GM23248 (cell line): ENCODE measurements around the gene HOOK2. TPM values are rescaled to one million over a fixed set of nuclear protein-coding genes. Genes with fewer than 3 reads are reported as not detected.
"Not testable (repeated sequence)": the region's sequence is repeated elsewhere in the genome, so short reads cannot be mapped to it uniquely, and the experiment has no call there.

Source experiments
- DNase-seq: peaks from one replicate; pipeline ENCODE4 v3.0.0-alpha.2; 2015
- H2AFZ ChIP-seq: fragments of 200-600 bp; sonication (generic); 2 replicates; pipeline ENCODE4 v1.6.1; 2016; ENCODE audit warnings: antibody characterized with exemption
- H3F3A ChIP-seq: fragments of 200-600 bp; sonication (generic); 2 replicates; pipeline ENCODE4 v1.6.1; 2016; ENCODE audit warnings: mild to moderate bottlenecking, antibody characterized with exemption, mixed run types; ENCODE audit not compliant: insufficient read depth
- H3K27ac ChIP-seq: fragments of 200-600 bp; sonication (generic); 2 replicates; pipeline ENCODE4 v1.5.1; 2016; ENCODE audit warnings: mild to moderate bottlenecking
- H3K27me3 ChIP-seq: fragments of 200-600 bp; sonication (generic); replicated peaks from 2 replicates; pipeline ENCODE4 v1.6.1; 2016; ENCODE audit warnings: mild to moderate bottlenecking; ENCODE audit not compliant: insufficient read depth
- H3K36me3 ChIP-seq: fragments of 200-600 bp; sonication (generic); 2 replicates; pipeline ENCODE4 v1.6.1; 2016; ENCODE audit warnings: low read depth, mild to moderate bottlenecking
- H3K4me1 ChIP-seq: fragments of 200-600 bp; sonication (generic); 2 replicates; pipeline ENCODE4 v1.6.1; 2016; ENCODE audit warnings: mild to moderate bottlenecking; ENCODE audit not compliant: insufficient read depth
- H3K4me2 ChIP-seq: fragments of 200-600 bp; sonication (generic); one replicate; pipeline ENCODE4 v1.6.1; 2016; ENCODE audit warnings: mild to moderate bottlenecking; ENCODE audit not compliant: unreplicated experiment
- H3K4me3 ChIP-seq: fragments of 200-600 bp; sonication (generic); 2 replicates; pipeline ENCODE4 v1.5.1; 2016; ENCODE audit warnings: mild to moderate bottlenecking
- H3K79me2 ChIP-seq: fragments of 200-600 bp; sonication (generic); 2 replicates; pipeline ENCODE4 v1.6.1; 2016; ENCODE audit warnings: mild to moderate bottlenecking; ENCODE audit not compliant: insufficient read depth
- H3K9ac ChIP-seq: fragments of 200-600 bp; sonication (generic); 2 replicates; pipeline ENCODE4 v1.6.1; 2016; ENCODE audit warnings: mild to moderate bottlenecking
- H3K9me2 ChIP-seq: fragments of 200-600 bp; sonication (generic); 2 replicates; pipeline ENCODE4 v1.6.1; 2016; ENCODE audit warnings: mixed run types, mild to moderate bottlenecking, moderate library complexity; ENCODE audit not compliant: insufficient read depth
- H3K9me3 ChIP-seq: fragments of 200-600 bp; sonication (generic); one replicate; pipeline ENCODE4 v1.6.1; 2017; ENCODE audit warnings: low read depth
- H4K20me1 ChIP-seq: fragments of 200-600 bp; sonication (generic); 2 replicates; pipeline ENCODE4 v1.6.0; 2016; ENCODE audit not compliant: insufficient read depth
- EZH2 ChIP-seq: fragments of 200-600 bp; sonication (generic); IDR thresholded peaks from 2 replicates; pipeline ENCODE4 v1.6.1; 2018; ENCODE audit warnings: antibody characterized with exemption, mild to moderate bottlenecking; ENCODE audit not compliant: insufficient read depth, poor library complexity, severe bottlenecking
- EZH2phosphoT487 ChIP-seq: fragments of 200-600 bp; sonication (generic); IDR thresholded peaks from 2 replicates; pipeline ENCODE4 v1.6.1; 2018; ENCODE audit warnings: antibody characterized with exemption, moderate library complexity, mild to moderate bottlenecking, low read depth; ENCODE audit not compliant: insufficient read depth
- WGBS, 2 experiments: methylation state at CpG; one replicate each; pipeline ENCODE4 v1.1.6; 2015 to 2017; ENCODE audit warnings: low lambda C conversion rate in 2 of 2, low coverage in 1 of 2; ENCODE audit errors: missing lambda C conversion rate in 2 of 2; 5-methylcytosine and 5-hydroxymethylcytosine counted together
- in situ Hi-C: fragments of 300-500 bp; cut with MboI; formaldehyde crosslinking; loops from 2 replicates; pipeline ENCODE4 v1.15.0; 2020
- polyA plus RNA-seq: library from polyadenylated mRNA; unstranded; fragments of >200 nt; fragmentation: Nextera tagmentation; extraction: Ambion mirVana; gene quantifications from 2 replicates; pipeline ENCODE4 v1.2.1, GENCODE V29; 2016
- total RNA-seq: library from RNA; depleted of rRNA; stranded (reverse); fragments of >200 nt; shearing (Covaris generic); gene quantifications from 2 replicates; pipeline ENCODE4 v1.2.3, GENCODE V29; 2014

Gene HOOK2
- total and polyA plus RNA-seq, 2 experiments from 2014 or later = 11.8 to 17.1 TPM

DNA sequence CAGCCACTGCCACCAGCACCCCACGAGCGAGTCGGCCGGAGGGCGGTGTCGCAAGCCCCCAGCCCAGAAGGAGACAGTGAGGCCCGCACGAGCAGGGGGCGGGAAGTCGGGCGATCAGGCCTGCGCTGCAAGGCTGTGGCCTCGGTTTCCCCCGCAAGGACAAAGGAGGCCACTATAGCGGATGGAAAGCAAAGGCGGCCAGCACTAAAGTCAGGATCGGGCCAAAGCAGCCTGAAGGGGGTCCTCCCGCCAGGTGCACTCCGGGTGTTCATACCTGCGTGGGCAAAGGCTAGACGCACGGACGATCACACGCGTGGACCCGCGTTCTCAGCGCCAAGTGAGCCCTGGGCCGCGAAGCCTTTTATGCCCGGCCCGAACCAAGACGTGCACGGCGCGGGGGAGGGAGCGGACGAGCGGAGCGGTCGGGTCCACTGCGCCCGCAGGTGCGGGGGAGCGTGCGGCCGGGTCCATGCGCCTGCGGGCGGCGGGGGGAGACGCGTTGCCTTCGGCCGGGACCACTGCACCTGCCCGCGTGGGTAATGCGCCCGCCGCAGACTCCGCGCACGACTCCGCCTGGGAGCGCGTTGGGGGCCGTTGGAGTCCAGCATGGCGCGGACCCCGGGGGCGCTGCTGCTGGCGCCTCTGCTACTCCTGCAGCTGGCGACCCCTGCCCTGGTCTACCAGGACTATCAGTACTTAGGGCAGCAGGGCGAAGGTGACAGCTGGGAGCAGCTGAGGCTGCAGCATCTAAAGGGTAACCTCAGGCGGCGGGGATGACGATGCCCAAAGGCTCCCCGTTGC, 26.3 kb upstream of the HOOK2 start, which contains the start of the genes PRDX2 and THSD8:
TSS of gene PRDX2 (minus strand) at position 335 of the 801 bp plus-strand sequence. CDS start 539 bp downstream, outside the sequence.
TSS of gene THSD8 (plus strand) at position 604 of the 801 bp plus-strand sequence. CDS start at position 607, 3 bp downstream.
- H3K9me2 ChIP-seq = no peaks in the 10 kb centered on the region
- no peaks in the 10 kb centered on the region for H3K4me1 ChIP-seq
- in situ Hi-C loops = no loop called here
- H3K4me3 ChIP-seq = peak within 1 kb of the TSS; percentile 83
- H3K27ac ChIP-seq = no peak within 1 kb of the TSS
- WGBS, 2 experiments = 1% methylated on average over 62 to 66 of the region's 78 CpGs
- H3K27me3 ChIP-seq = no peaks in the 10 kb centered on the region
- peaks cover 1% of the 10 kb centered on the region; the same call in 1 of the 2 replicates for H3K79me2 ChIP-seq
- no peaks in the 10 kb centered on the region for H3K36me3 ChIP-seq
- H3K4me2 ChIP-seq = peak within 1 kb of the TSS; percentile 95
- no peaks in the 10 kb centered on the region for H3K9me3 ChIP-seq
- peak within 1 kb of the TSS; percentile 83 for H3K9ac ChIP-seq
- 0 out of 2 replicates have a peak, but pooled peaks cover 13% of the 10 kb centered on the region for H3F3A ChIP-seq
- TF ChIP-seq EZH2phosphoT487 = no peak
- no peak for TF ChIP-seq EZH2
- H4K20me1 ChIP-seq = no peaks in the 10 kb centered on the region
- DNase-seq = peak; percentile 86
- peak within 1 kb of the TSS; percentile 92 for H2AFZ ChIP-seq

DNA sequence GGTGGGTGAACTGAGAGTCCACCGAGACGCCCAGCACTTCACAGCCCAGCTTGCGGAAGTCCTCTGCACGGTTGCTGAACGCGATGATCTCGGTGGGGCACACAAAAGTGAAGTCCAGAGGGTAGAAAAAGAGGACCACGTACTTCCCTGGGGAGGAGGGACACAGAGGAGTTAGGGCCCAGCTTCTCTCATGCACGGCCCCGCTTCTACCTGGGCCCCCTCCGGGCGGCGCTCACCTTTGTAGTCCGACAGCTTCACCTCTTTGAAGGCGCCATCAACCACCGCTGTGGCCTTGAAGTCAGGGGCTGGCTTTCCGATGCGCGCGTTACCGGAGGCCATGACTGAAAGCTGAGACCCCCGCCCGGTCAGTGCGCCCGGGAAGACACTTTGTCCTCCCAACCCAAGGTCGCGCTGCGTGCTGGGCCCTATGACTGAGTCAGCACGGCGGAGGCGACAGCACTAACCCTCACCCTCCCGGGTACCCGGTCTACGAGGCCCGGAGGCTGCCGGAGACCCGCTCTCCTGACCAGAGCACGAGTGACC, 25.6 kb upstream of the HOOK2 start:
- Histone ChIP-seq H3K27me3 (no peaks in the 10 kb centered on the region), H3K27ac (no peak overlapping the region), H3K9me3 (no peaks in the 10 kb centered on the region), H3K4me1 (peaks cover 4% of the 10 kb centered on the region; the same call in 1 of the 2 replicates), H3K4me3 (peak overlapping the region; percentile 83), H3F3A (peaks cover 17% of the 10 kb centered on the region; the same call in 1 of the 2 replicates), H3K36me3 (no peaks in the 10 kb centered on the region), H3K79me2 (no peaks in the 10 kb centered on the region; the same call in 1 of the 2 replicates), H3K4me2 (peak overlapping the region; percentile 95), H3K9ac (peak overlapping the region; percentile 83), H3K9me2 (no peaks in the 10 kb centered on the region), H2AFZ (peak overlapping the region; percentile 92), H4K20me1 (no peaks in the 10 kb centered on the region)
- in situ Hi-C loops = no loop called here
- peak; percentile 47 for DNase-seq
- 11 to 14% methylated on average over 38 of the region's 38 CpGs for WGBS, 2 experiments
- TF ChIP-seq EZH2 = no peak
- TF ChIP-seq EZH2phosphoT487 = no peak

DNA sequence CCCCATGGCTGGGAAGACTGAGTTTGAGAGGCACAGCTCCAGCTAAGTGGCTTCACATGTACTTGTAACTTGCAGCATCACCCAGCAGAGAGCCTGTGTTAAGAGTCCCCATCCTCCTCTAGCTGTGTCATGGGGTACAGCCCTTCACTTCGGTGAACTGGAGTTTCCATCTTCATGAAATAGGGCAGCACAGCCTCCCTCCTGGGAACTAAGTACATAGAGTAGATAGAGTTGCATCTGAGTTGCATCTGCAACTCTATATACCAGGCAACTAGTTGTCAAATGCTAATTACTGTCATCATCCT, 25.1 kb upstream of the HOOK2 start:
- 0 out of 2 replicates have a peak overlapping the region, but pooled peaks have one; percentile 92 for H2AFZ ChIP-seq
- no peaks in the 10 kb centered on the region for H4K20me1 ChIP-seq
- H3K4me2 ChIP-seq = peak overlapping the region; percentile 95
- DNase-seq = peak; percentile 30
- no peaks in the 10 kb centered on the region for H3K36me3 ChIP-seq
- H3K4me1 ChIP-seq = peaks cover 5% of the 10 kb centered on the region; the same call in 1 of the 2 replicates
- no peak overlapping the region for H3K27ac ChIP-seq
- H3F3A ChIP-seq = peaks cover 21% of the 10 kb centered on the region; the same call in 1 of the 2 replicates
- WGBS, 2 experiments = 93 to 100% methylated on average over 1 of the region's 1 CpG
- H3K9me2 ChIP-seq = no peaks in the 10 kb centered on the region
- no peaks in the 10 kb centered on the region for H3K27me3 ChIP-seq
- peak overlapping the region; percentile 83 for H3K4me3 ChIP-seq
- no peaks in the 10 kb centered on the region; the same call in 1 of the 2 replicates for H3K79me2 ChIP-seq
- no peaks in the 10 kb centered on the region for H3K9me3 ChIP-seq
- TF ChIP-seq EZH2 (no peak), EZH2phosphoT487 (no peak)
- peak overlapping the region; percentile 83 for H3K9ac ChIP-seq
- in situ Hi-C loops = no loop called here

DNA sequence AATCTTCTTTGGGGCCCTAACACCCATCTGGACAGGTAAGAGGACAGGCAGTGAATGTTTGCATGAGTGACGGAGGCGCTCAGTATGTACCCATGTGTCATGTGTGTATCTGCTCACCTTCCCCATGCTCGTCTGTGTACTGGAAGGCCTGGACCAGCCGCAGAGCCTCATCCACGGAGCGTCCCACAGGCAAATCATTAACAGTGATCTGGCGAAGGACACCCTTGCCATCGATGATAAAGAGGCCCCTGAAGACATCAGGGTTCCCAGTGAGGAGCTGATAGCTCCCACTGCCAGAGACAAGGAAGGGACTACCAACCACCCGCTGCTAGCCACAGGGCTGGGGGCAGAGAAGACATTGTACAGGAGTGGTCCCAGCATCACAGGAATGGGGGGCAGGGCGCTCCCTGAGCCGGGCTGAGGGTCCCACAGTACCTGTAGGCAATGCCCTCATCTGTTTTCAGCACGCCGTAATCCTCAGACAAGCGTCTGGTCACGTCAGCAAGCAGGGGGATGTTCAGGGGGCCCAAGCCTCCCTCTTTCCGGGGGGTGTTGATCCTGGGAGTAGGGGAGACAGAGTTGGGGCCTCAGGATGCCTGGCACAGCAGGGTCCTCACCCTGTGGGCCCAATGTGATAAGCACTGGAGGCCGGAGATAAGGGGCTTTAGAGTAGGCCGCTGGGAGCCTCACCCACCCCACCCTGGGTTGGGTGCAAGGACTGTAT, 24.6 kb upstream of the HOOK2 start:
- H3K9me2 ChIP-seq = no peaks in the 10 kb centered on the region
- H3F3A ChIP-seq = peaks cover 25% of the 10 kb centered on the region; the same call in 1 of the 2 replicates
- no peaks in the 10 kb centered on the region for H4K20me1 ChIP-seq
- DNase-seq = no peak
- H3K27me3 ChIP-seq = no peaks in the 10 kb centered on the region
- H3K9ac ChIP-seq = no peak overlapping the region
- H3K4me1 ChIP-seq = peaks cover 5% of the 10 kb centered on the region; the same call in 1 of the 2 replicates
- no peak overlapping the region for H3K4me2 ChIP-seq
- in situ Hi-C loops = no loop called here
- no peak overlapping the region for H2AFZ ChIP-seq
- no peak overlapping the region for H3K27ac ChIP-seq
- no peak for TF ChIP-seq EZH2
- TF ChIP-seq EZH2phosphoT487 = no peak
- no peaks in the 10 kb centered on the region; the same call in 1 of the 2 replicates for H3K79me2 ChIP-seq
- H3K36me3 ChIP-seq = no peaks in the 10 kb centered on the region
- H3K4me3 ChIP-seq = no peak overlapping the region; the same call in 1 of the 2 replicates
- 90 to 91% methylated on average over 15 to 18 of the region's 18 CpGs for WGBS, 2 experiments
- no peaks in the 10 kb centered on the region for H3K9me3 ChIP-seq

DNA sequence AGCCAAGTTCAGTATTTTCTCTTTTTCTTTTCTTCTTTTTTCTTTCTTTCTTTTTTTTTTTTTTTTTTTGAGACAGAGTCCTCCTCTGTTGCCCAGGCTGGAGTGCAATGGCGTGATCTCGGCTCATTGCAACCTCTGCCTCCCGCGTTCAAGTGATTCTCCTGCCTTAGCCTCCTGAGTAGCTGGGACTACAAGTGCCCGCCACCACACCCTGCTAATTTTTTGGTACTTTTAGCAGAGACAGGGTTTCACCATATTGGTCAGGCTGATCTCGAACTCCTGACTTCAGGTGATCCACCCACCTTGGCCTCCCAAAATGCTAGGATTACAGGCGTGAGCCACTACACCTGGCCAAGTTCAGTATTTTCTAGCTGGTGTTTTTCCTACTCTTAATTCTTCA, 22.3 kb upstream of the HOOK2 start:
- H4K20me1 ChIP-seq, H3K9me2 ChIP-seq, H3K27ac ChIP-seq, H3K9me3 ChIP-seq, H3K79me2 ChIP-seq, H3K36me3 ChIP-seq, H2AFZ ChIP-seq, DNase-seq, H3K4me3 ChIP-seq, in situ Hi-C loops, H3K9ac ChIP-seq, H3K4me2 ChIP-seq, H3K27me3 ChIP-seq: not testable (repeated sequence)
- H3F3A ChIP-seq = peaks cover 40% of the 10 kb centered on the region
- WGBS, 2 experiments = 95 to 96% methylated on average over 7 of the region's 7 CpGs
- H3K4me1 ChIP-seq = peaks cover 10% of the 10 kb centered on the region; the same call in 1 of the 2 replicates
